Mesothelial cell of epicardium (in vitro differentiated cells): Measurements from ENCODE around the gene DSTN. TPM values are rescaled to one million over a fixed set of nuclear protein-coding genes. Genes with fewer than 3 reads are reported as not detected.

ENCODE experiments used
- DNase-seq, 2 experiments: peaks; one replicate each; pipeline ENCODE4 v3.0.0; 2021; ENCODE audit warnings: low spot score in 2 of 2; ENCODE audit not compliant: unreplicated experiment in 2 of 2
- H3K27ac Mint-ChIP-seq: 2 replicates; pipeline ENCODE4 v1.8.0; 2021; ENCODE audit warnings: mixed read lengths
- H3K27me3 Mint-ChIP-seq: 2 replicates; pipeline ENCODE4 v1.8.0; 2021; ENCODE audit warnings: low read depth, mixed read lengths
- H3K36me3 Mint-ChIP-seq: 2 replicates; pipeline ENCODE4 v1.8.0; 2021; ENCODE audit warnings: mixed read lengths
- H3K4me1 Mint-ChIP-seq: 2 replicates; pipeline ENCODE4 v1.8.0; 2021; ENCODE audit warnings: mixed read lengths
- H3K4me3 Mint-ChIP-seq: 2 replicates; pipeline ENCODE4 v1.8.0; 2021; ENCODE audit warnings: mild to moderate bottlenecking, moderate library complexity, mixed read lengths
- H3K9me3 Mint-ChIP-seq: 2 replicates; pipeline ENCODE4 v1.8.0; 2021; ENCODE audit warnings: mixed read lengths
- CTCF ChIP-seq: fragments of 200-600 bp; sonication (generic); IDR thresholded peaks from one replicate; pipeline ENCODE4 v1.5.0; 2021; ENCODE audit warnings: antibody characterized with exemption; ENCODE audit not compliant: unreplicated experiment
- total RNA-seq: library from RNA; stranded (reverse); gene quantifications from 3 replicates; pipeline ENCODE4 v1.2.1, GENCODE V29; 2021

Gene DSTN
- total RNA-seq, 1 donor from 2014 or later = 192 TPM

GRCh38 chr20:17565169-17565845 lies 4.6 kb upstream of the DSTN start:
- Mint-ChIP-seq H3K27me3 (no peaks in the 10 kb centered on the region), H3K4me3 (no peak overlapping the region), H3K4me1 (peaks cover 32% of the 10 kb centered on the region), H3K9me3 (no peaks in the 10 kb centered on the region), H3K36me3 (no peaks in the 10 kb centered on the region), H3K27ac (peak overlapping the region; percentile 90)
- no peak for TF ChIP-seq CTCF
- DNase-seq = no peak

- peak overlapping the region; percentile 24 for H3K27ac Mint-ChIP-seq
- H3K4me3 Mint-ChIP-seq = no peak overlapping the region
- H3K27me3 Mint-ChIP-seq = no peaks in the 10 kb centered on the region
- no peaks in the 10 kb centered on the region for H3K36me3 Mint-ChIP-seq
- H3K9me3 Mint-ChIP-seq = no peaks in the 10 kb centered on the region
- no peak for TF ChIP-seq CTCF
- peaks cover 29% of the 10 kb centered on the region for H3K4me1 Mint-ChIP-seq
- DNase-seq = no peak
Measured at GRCh38 chr20:17566345-17566744, 3.5 kb upstream of the DSTN start.

- Mint-ChIP-seq H3K36me3 (no peaks in the 10 kb centered on the region), H3K27me3 (no peaks in the 10 kb centered on the region), H3K4me3 (peak overlapping the region; percentile 89), H3K27ac (peak overlapping the region; percentile 95), H3K9me3 (no peaks in the 10 kb centered on the region), H3K4me1 (peaks cover 43% of the 10 kb centered on the region)
- TF ChIP-seq CTCF = no peak
- DNase-seq = no peak
Measured at GRCh38 chr20:17568045-17568788, 1.7 kb upstream of the DSTN start.

GRCh38 chr20:17568972-17569521 lies 828 bp upstream of the DSTN start:
- H3K4me1 Mint-ChIP-seq = peaks cover 49% of the 10 kb centered on the region
- peak; percentile 78 to 86 for DNase-seq
- peak overlapping the region; percentile 95 for H3K27ac Mint-ChIP-seq
- H3K9me3 Mint-ChIP-seq = no peaks in the 10 kb centered on the region
- no peaks in the 10 kb centered on the region for H3K36me3 Mint-ChIP-seq
- TF ChIP-seq CTCF = no peak
- no peaks in the 10 kb centered on the region for H3K27me3 Mint-ChIP-seq
- peak overlapping the region; percentile 89 for H3K4me3 Mint-ChIP-seq

GRCh38 chr20:17570347-17571152 lies 675 bp downstream of the DSTN start:
- Mint-ChIP-seq H3K36me3 (no peaks in the 10 kb centered on the region), H3K4me1 (peaks cover 43% of the 10 kb centered on the region), H3K27me3 (no peaks in the 10 kb centered on the region), H3K4me3 (peak overlapping the region; percentile 89), H3K27ac (peak overlapping the region; percentile 99), H3K9me3 (no peaks in the 10 kb centered on the region)
- no peak for TF ChIP-seq CTCF
- DNase-seq = no peak
